PC-9 (cell line): ENCODE data around the gene HOMER2. TPM values are rescaled to one million over a fixed set of nuclear protein-coding genes. Genes with fewer than 3 reads are reported as not detected.

Experiments used
- BruUV-seq: library from RNA; stranded (reverse); fragments of 400-500 nt; replicated peaks from 2 replicates; lab custom pipeline; 2021; lab: Mats Ljungman, UMichigan
- CTCF ChIA-PET: fragments of 300-600 bp; sonication (Branson Sonifier 250); formaldehyde crosslinking; loops from one replicate; lab custom pipeline; 2022; ENCODE audit warnings: antibody characterized with exemption; lab: Charles Lee
- POLR2A ChIA-PET: fragments of 300-600 bp; sonication (Branson Sonifier 250); formaldehyde crosslinking; loops from one replicate; lab custom pipeline; 2022; ENCODE audit warnings: antibody characterized with exemption; ENCODE audit not compliant: unreplicated experiment; lab: Charles Lee
- DNase-seq, 2 experiments: peaks; one replicate each; pipeline versions ENCODE4 v3.0.0 to v3.0.0-alpha.2; 2015 to 2022; ENCODE audit warnings: mixed read lengths in 1 of 2
- H2AFZ ChIP-seq: fragments of 200-600 bp; sonication (generic); 2 replicates; pipeline ENCODE4 v1.8.1; 2017; ENCODE audit warnings: antibody characterized with exemption
- H3F3A ChIP-seq: fragments of 200-600 bp; sonication (generic); 2 replicates; pipeline ENCODE4 v1.8.1; 2017; ENCODE audit warnings: antibody characterized with exemption, mild to moderate bottlenecking, low read depth; ENCODE audit not compliant: insufficient read depth
- H3K27ac ChIP-seq: fragments of 200-600 bp; sonication (generic); 2 replicates; pipeline ENCODE4 v1.6.1; 2016; ENCODE audit warnings: mixed run types
- H3K27me3 ChIP-seq: fragments of 200-600 bp; sonication (generic); 2 replicates; pipeline ENCODE4 v1.6.1; 2016; ENCODE audit warnings: low read depth, mixed run types; ENCODE audit not compliant: insufficient read depth
- H3K36me3 ChIP-seq: fragments of 200-600 bp; sonication (generic); 2 replicates; pipeline ENCODE4 v1.6.1; 2016; ENCODE audit warnings: low read depth, mixed run types
- H3K4me1 ChIP-seq: fragments of 200-600 bp; sonication (generic); replicated peaks from 2 replicates; pipeline ENCODE4 v1.6.1; 2016; ENCODE audit warnings: mixed run types; ENCODE audit not compliant: insufficient read depth
- H3K4me2 ChIP-seq: fragments of 200-600 bp; sonication (generic); 2 replicates; pipeline ENCODE4 v1.6.1; 2017; ENCODE audit warnings: mixed run types
- H3K4me3 ChIP-seq: fragments of 200-600 bp; sonication (generic); 2 replicates; pipeline ENCODE4 v1.6.1; 2016; ENCODE audit warnings: mixed run types
- H3K79me2 ChIP-seq: fragments of 200-600 bp; sonication (generic); 2 replicates; pipeline ENCODE4 v1.6.1; 2017; ENCODE audit warnings: low read depth, mixed run types
- H3K9me2 ChIP-seq: fragments of 200-600 bp; sonication (generic); 2 replicates; pipeline ENCODE4 v1.8.1; 2017; ENCODE audit warnings: mild to moderate bottlenecking; ENCODE audit not compliant: insufficient read depth
- H3K9me3 ChIP-seq: fragments of 200-600 bp; sonication (generic); 2 replicates; pipeline ENCODE4 v1.8.1; 2016; ENCODE audit warnings: low read depth; ENCODE audit not compliant: insufficient read depth
- H4K20me1 ChIP-seq: fragments of 200-600 bp; sonication (generic); 2 replicates; pipeline ENCODE4 v1.8.1; 2017; ENCODE audit not compliant: insufficient read depth
- EZH2 ChIP-seq: fragments of 200-600 bp; sonication (generic); IDR thresholded peaks from 2 replicates; pipeline ENCODE4 v1.8.0; 2017; ENCODE audit warnings: antibody characterized with exemption, low read depth
- intact Hi-C: fragments of 100-400 bp; cut with micrococcal nuclease; formaldehyde crosslinking; loops from one replicate; pipeline ENCODE4 v1.10.0; 2022; ENCODE audit not compliant: unreplicated experiment
- total RNA-seq: library from RNA; stranded (reverse); gene quantifications from 2 replicates; pipeline ENCODE4 v1.2.3, GENCODE V29; 2021
- TF ChIP-seq, protein P1 (sequence below): fragments of 200-600 bp; sonication (generic); conservative IDR thresholded peaks from 2 replicates; pipeline ENCODE4 v1.6.1; 2017; ENCODE audit warnings: mixed run types, antibody characterized with exemption, mild to moderate bottlenecking, moderate library complexity

Gene HOMER2
- total RNA-seq, 1 experiment from 2014 or later, result 15.1 TPM

DNA sequence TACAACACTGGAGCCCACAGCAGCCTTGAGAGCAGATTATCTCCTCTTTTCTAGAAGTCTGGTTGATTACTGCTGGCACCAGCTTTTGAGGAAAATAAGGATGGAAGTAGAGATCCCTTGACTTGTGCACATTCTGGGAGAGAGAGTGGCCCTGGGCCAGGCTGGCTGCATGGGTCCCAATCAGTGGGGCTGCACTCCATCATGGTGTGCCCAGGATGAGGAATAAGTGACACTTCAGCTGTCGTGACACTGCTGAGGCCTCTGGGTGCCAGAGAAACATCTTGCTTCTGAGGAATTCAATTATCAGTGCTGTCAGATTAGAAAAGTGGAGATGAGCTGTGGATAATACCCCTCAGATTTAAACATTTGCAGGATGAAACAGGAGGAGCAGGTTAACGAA lies 42.6 kb upstream of the HOMER2 start:
- no peaks in the 10 kb centered on the region for H3K36me3 ChIP-seq
- H3K4me2 ChIP-seq, result no peak overlapping the region
- no peaks in the 10 kb centered on the region for H3K9me3 ChIP-seq
- CTCF ChIA-PET, result no interaction called here
- no peak for TF ChIP-seq EZH2
- TF ChIP-seq, protein P1, sequence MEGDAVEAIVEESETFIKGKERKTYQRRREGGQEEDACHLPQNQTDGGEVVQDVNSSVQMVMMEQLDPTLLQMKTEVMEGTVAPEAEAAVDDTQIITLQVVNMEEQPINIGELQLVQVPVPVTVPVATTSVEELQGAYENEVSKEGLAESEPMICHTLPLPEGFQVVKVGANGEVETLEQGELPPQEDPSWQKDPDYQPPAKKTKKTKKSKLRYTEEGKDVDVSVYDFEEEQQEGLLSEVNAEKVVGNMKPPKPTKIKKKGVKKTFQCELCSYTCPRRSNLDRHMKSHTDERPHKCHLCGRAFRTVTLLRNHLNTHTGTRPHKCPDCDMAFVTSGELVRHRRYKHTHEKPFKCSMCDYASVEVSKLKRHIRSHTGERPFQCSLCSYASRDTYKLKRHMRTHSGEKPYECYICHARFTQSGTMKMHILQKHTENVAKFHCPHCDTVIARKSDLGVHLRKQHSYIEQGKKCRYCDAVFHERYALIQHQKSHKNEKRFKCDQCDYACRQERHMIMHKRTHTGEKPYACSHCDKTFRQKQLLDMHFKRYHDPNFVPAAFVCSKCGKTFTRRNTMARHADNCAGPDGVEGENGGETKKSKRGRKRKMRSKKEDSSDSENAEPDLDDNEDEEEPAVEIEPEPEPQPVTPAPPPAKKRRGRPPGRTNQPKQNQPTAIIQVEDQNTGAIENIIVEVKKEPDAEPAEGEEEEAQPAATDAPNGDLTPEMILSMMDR, result no peak
- no peaks in the 10 kb centered on the region for H3K4me1 ChIP-seq
- H2AFZ ChIP-seq, result no peak overlapping the region
- H3K79me2 ChIP-seq, result no peaks in the 10 kb centered on the region
- H4K20me1 ChIP-seq, result no peaks in the 10 kb centered on the region
- intact Hi-C loops, result no loop called here
- POLR2A ChIA-PET, result interaction anchor here (0.6 kb wide), 1 partner anchor 608 kb away, joined by 4 read pairs; no protein-coding TSS in a partner anchor
- no peak overlapping the region for H3K27ac ChIP-seq
- DNase-seq, result no peak
- BruUV-seq, result no TSS peak
- no peak overlapping the region for H3K4me3 ChIP-seq
- no peaks in the 10 kb centered on the region for H3K9me2 ChIP-seq
- H3K27me3 ChIP-seq, result no peaks in the 10 kb centered on the region
- peaks cover 6% of the 10 kb centered on the region; the same call in 1 of the 2 replicates for H3F3A ChIP-seq

- H3K27ac ChIP-seq, result no peak overlapping the region
- H3K27me3 ChIP-seq, result no peaks in the 10 kb centered on the region
- no peaks in the 10 kb centered on the region for H3K9me2 ChIP-seq
- H3K79me2 ChIP-seq, result 0 out of 2 replicates have a peak, but pooled peaks cover under 1% of the 10 kb centered on the region
- ChIA-PET CTCF (no interaction called here), POLR2A (interaction anchor here (0.8 kb wide), 1 partner anchor 221 kb away, joined by 7 read pairs; no protein-coding TSS in a partner anchor)
- intact Hi-C loops, result no loop called here
- no peak for DNase-seq
- no peaks in the 10 kb centered on the region for H3K4me1 ChIP-seq
- BruUV-seq, result no TSS peak
- H3F3A ChIP-seq, result 0 out of 2 replicates have a peak, but pooled peaks cover 6% of the 10 kb centered on the region
- no peaks in the 10 kb centered on the region for H3K9me3 ChIP-seq
- H3K4me2 ChIP-seq, result no peak overlapping the region
- no peaks in the 10 kb centered on the region; the same call in 1 of the 2 replicates for H3K36me3 ChIP-seq
- no peak for TF ChIP-seq EZH2
- TF ChIP-seq, protein P1, result no peak
- no peak overlapping the region for H3K4me3 ChIP-seq
- H4K20me1 ChIP-seq, result peaks cover 4% of the 10 kb centered on the region; the same call in 1 of the 2 replicates
- H2AFZ ChIP-seq, result no peak overlapping the region
Measured at GRCh38 chr15:82993144-82993543, 40.6 kb upstream of the HOMER2 start.

DNA sequence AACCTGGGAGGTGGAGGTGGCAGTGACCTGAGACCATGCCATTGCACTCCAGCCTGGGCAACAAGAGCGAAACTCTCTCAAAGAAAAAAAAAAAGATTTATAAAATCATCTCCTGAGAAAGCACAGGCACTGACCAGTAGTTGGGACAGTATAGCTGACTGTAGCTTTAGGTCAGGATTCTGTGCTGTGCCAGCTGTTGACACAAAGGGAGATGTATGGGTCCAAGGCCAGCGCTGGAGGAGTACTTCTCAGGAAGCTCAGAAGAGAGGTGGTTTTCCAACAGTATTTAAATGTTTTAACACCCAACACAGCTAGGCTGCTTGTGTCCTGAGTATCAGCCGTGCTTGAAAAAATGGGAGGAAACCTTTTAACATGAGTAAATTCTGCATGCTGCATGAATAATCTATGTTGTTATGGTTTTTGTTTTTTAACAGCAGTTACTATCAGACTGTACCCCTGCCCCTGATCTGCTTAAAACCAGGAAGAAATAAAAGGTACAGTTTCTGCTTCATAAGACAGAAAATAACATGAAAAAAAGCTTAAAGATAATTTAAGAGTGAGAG lies 40.0 kb upstream of the HOMER2 start:
- Histone ChIP-seq H3K4me1 (no peaks in the 10 kb centered on the region), H3K79me2 (peaks cover 4% of the 10 kb centered on the region), H2AFZ (no peak overlapping the region), H3K9me2 (no peaks in the 10 kb centered on the region), H3F3A (0 out of 2 replicates have a peak, but pooled peaks cover 6% of the 10 kb centered on the region), H3K27me3 (no peaks in the 10 kb centered on the region), H3K4me2 (no peak overlapping the region), H3K4me3 (no peak overlapping the region), H3K9me3 (no peaks in the 10 kb centered on the region), H3K27ac (no peak overlapping the region), H4K20me1 (peaks cover 4% of the 10 kb centered on the region; the same call in 1 of the 2 replicates), H3K36me3 (no peaks in the 10 kb centered on the region; the same call in 1 of the 2 replicates)
- no TSS peak for BruUV-seq
- no peak for DNase-seq
- ChIA-PET POLR2A (no interaction called here), CTCF (no interaction called here)
- TF ChIP-seq EZH2, result no peak
- TF ChIP-seq, protein P1, result no peak
- intact Hi-C loops, result no loop called here
